K562 (cell line): Measurements from ENCODE around the gene FAM83F. TPM values are rescaled to one million over a fixed set of nuclear protein-coding genes. Genes with fewer than 3 reads are reported as not detected.

ENCODE experiments used
- RAD21 ChIP-seq, 2 experiments: fragments of 250-450 bp in 1 of 2; fragments of 450-650 bp in 1 of 2; sonication (Bioruptor Pico) in 1 of 2; formaldehyde crosslinking in 1 of 2; IDR thresholded peaks in 1 of 2; conservative IDR thresholded peaks in 1 of 2; 2 replicates each; pipeline versions ENCODE4 v1.4.0 to v1.8.0; 2020 to 2022; ENCODE audit warnings: mild to moderate bottlenecking in 2 of 2, moderate library complexity in 1 of 2
- polyA plus RNA-seq, 8 experiments: library from polyadenylated mRNA; depleted of rRNA in 4 of 8; stranded (reverse) in 5 of 8; unstranded in 3 of 8; fragments of >200 nt; fragmentation: Nextera tagmentation in 2 of 8; fragmentation: Illumina TruSeq in 1 of 8; extraction: Ambion mirVana in 2 of 8; extraction: Trizol in 1 of 8; gene quantifications; 2 replicates each; pipeline versions ENCODE4 v1.2.1 to v1.2.3, GENCODE V29; 2011 to 2014; ENCODE audit warnings: inconsistent platforms in 1 of 8, missing spikeins in 1 of 8
- total RNA-seq, 7 experiments: library from RNA; depleted of rRNA in 6 of 7; stranded (reverse); fragments of >200 nt in 6 of 7; fragmentation: Illumina TruSeq in 2 of 7; extraction: Trizol in 2 of 7; gene quantifications; 2 replicates each; pipeline versions ENCODE4 v1.2.1 to v1.2.3, GENCODE V29; 2011 to 2021; ENCODE audit warnings: low replicate concordance in 1 of 7
- TF ChIP-seq, protein P1 (sequence below), 2 experiments: fragments of 450-650 bp; formaldehyde crosslinking in 1 of 2; IDR thresholded peaks; 2 replicates each; pipeline versions ENCODE4 v1.4.0 to v1.6.1; 2014 to 2020; ENCODE audit warnings: mild to moderate bottlenecking in 2 of 2, borderline replicate concordance in 1 of 2, low read depth in 1 of 2

Gene FAM83F
- total and polyA plus RNA-seq, 9 of the 15 experiments (the other 6 are each of a cell fraction or from before 2014, with no cell fraction given): under 0.01 to 0.13 (median 0.04) TPM; not detected in 1

DNA sequence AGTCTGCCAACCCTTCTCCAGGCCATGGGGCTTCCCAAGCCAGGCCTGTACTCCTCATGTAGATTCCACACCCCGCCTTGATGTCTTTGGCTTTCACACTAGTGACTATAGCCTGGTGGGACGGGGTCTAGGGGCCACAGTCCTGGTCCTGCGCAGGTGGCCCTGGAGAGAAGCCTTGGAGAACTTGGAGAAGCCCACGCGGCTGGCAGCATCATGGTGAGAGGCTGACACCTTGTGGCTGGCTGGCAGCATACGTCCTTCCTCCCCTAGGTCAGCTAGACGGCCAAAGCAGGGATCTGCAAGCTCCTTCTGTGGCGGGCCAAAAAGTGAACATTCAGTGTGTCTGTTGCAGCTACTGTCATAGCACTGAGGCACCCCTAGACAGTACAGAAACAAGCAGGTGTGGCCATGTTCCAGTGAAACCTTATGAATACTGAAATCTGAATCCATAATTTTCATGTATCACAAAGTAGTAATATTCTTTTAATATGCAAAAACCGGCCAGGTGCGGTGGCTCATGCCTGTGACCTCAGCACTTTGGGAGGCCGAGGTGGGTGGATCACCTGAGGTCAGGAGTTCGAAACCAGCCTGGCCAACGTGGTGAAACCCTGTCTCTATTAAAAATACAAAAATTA lies 42.0 kb downstream of the FAM83F start (continued):
- TF ChIP-seq, protein P1, sequence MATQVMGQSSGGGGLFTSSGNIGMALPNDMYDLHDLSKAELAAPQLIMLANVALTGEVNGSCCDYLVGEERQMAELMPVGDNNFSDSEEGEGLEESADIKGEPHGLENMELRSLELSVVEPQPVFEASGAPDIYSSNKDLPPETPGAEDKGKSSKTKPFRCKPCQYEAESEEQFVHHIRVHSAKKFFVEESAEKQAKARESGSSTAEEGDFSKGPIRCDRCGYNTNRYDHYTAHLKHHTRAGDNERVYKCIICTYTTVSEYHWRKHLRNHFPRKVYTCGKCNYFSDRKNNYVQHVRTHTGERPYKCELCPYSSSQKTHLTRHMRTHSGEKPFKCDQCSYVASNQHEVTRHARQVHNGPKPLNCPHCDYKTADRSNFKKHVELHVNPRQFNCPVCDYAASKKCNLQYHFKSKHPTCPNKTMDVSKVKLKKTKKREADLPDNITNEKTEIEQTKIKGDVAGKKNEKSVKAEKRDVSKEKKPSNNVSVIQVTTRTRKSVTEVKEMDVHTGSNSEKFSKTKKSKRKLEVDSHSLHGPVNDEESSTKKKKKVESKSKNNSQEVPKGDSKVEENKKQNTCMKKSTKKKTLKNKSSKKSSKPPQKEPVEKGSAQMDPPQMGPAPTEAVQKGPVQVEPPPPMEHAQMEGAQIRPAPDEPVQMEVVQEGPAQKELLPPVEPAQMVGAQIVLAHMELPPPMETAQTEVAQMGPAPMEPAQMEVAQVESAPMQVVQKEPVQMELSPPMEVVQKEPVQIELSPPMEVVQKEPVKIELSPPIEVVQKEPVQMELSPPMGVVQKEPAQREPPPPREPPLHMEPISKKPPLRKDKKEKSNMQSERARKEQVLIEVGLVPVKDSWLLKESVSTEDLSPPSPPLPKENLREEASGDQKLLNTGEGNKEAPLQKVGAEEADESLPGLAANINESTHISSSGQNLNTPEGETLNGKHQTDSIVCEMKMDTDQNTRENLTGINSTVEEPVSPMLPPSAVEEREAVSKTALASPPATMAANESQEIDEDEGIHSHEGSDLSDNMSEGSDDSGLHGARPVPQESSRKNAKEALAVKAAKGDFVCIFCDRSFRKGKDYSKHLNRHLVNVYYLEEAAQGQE (IDR thresholded peaks at IDR 0.05; ENCODE audit: borderline replicate concordance): peak; percentile 85
- TF ChIP-seq, protein P1 (CRISPR knock-in tag; IDR thresholded peaks at IDR 0.05; ENCODE audit: low read depth): no peak
- TF ChIP-seq RAD21 (CRISPR knock-in tag; conservative IDR thresholded peaks at IDR 0.05 in 1 of 2, IDR thresholded peaks at IDR 0.05 in 1 of 2): peak; percentile 87 to 88
